Measurements from ENCODE around the gene SST.
A peak's percentile ranks its signal among the peaks of the same experiment; 100 is the strongest.

SST gene

DNA sequence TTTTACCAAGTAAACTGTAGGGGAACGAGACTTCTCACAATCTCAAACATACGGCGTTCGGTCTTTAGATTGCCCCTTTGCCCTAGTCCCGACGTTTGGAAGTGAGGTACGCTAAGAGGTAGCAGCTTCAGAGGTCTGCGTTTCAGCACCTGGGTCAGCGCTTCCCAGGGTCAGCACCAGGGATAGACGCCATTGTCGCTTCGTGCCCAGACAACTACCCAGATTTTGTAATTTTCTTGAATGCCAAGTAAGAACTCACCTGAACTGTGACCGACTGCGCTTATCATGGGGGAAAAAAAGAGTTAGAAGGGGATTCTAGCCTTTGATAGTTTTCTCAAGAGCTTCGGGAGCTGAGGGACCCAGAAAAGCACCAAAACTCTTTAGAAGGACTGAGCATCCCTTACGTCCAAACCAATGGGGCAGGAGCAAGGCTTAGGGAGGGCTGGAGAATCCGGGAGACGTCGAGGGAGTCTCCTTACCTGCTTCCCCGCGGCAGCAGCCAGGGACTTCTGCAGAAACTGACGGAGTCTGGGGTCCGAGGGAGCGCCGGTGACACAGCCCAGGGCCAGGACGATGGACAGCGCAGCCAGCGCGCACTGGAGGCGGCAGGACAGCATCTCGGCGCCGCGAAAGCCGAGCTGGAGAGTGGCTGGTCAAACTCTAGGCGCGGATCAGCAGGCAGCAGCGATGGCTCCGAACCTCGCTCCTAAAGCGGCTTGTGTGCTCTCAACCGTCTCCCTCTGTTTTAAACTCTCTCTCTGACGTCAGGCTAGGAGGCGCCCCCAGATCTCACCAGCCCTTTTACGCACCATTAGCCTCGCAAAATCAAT is at the start of gene SST:
SST (minus strand) TSS at position 720 of the 830 bp plus-strand sequence; CDS start at position 617, 103 bp downstream.
- DNase-seq = peak; percentile 5

DNA sequence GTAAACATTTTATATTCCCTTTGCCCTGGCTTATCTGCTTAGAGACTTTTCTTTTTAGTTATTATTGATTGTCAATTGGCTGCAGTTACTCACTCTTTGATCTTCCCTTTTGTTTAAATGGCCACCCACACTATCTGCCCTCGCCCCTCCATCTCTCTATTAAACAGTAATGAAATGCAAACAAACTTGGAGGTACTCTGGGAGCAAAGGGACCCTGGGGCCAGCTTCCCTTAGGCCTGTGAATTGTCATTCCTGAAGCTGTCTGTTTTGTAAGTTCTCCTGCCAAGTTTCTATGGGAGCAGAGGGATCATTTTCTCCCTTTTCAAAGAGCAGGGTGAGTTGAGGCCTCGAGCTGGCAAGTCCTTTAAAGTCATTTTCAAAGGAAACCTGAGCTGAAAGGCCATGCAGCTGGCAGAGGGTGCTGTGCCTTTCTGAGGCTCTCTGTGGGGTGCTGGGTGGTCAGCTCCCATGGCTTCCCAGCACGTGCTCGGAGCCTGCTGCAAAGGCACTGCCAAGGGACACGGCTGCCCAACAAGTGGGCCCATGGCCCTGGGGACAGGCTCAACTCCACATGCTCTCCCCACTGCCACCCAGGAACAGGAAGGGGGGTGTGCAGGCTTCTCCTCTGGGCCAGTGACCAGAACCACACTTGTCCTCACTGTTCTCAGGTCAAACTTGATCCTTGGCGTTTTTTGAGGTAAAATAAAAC is 49.6 kb upstream of the SST start:
- DNase-seq = no peak

DNA sequence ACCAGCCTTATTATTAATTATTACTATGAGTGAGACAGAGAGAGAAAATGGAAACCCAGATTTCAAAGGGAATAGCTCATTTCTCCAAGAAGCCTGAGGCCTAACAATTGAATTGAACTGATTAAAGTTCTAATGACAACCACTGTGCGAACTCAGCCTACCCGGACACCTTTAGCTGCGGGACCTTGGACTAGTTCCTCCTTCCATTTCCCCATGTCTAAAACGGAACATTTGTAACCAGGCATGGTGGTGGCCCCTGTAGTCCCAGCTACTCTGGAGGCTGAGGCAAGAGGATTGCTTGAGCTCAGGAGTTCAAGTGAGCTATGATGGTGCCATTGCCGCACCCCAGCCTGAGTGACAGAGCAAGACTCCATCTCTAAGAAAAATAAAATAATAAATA is 48.6 kb upstream of the SST start:
- DNase-seq = no peak

DNA sequence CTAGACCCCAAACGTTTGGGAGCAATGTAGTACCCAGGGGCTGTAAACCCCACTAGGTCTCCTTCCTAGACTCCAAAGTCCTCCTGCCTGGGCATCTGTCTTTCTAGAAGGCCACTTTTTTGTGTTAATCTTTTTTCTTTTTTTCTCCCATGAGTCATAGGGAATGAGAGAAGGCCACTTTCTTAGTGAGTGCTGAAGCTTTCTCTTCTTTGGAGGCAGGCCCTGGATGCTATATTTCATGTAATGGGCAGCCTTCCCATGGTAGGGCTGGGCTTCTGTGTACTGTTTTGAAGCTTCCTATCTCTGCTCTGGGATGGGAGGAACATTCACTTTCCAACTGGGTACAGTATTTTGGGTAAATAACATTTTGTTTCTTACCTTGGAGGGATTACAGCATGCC is 47.4 kb upstream of the SST start:
- no peak for DNase-seq

DNA sequence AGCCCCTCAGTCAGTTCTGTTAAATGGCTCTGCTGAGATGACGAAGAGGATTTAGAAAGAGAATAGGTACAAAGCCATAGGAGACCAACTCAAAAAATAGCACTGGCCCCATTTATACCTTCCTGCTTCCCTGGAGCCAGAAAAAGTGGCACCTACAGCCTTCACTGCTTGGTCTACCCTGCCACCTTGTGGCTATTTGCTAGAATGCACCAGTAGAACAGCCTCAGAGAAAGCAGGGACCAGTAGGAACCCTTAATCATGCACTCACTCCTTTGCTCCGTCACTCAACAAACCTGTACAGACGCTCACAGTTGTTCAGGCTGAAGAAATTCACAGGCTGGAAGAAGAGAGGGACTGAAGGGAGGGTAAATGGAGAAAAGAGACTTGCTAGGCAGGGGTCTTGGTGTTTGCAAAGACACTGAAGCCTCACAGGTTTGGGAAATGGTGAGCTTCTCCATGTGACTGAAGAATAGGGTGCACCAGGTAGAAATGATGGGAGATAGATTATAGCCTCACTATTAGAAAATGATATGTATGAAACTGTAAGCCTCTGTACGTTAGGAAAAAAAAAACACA is 44.3 kb upstream of the SST start:
- peak; percentile 69 for DNase-seq

DNA sequence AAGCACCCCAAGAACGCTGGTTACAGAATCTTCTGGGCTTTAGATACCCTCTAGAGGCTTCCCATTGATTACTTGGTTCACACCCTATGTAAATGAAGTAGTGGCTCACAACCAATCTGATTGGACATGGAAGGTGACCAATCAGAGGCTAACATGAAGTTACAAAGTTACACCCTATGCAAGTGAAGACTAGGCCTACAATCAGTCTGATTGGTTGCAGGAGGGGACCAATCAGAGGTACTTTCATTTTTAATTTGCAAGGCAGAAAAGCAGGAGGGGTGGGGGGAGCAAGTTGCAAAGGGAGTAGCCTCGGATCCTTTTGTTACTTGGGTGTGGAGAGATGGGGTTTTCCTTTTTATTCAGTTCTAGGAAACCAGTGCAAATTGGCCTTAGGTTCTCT is 43.3 kb upstream of the SST start:
- DNase-seq = no peak

DNA sequence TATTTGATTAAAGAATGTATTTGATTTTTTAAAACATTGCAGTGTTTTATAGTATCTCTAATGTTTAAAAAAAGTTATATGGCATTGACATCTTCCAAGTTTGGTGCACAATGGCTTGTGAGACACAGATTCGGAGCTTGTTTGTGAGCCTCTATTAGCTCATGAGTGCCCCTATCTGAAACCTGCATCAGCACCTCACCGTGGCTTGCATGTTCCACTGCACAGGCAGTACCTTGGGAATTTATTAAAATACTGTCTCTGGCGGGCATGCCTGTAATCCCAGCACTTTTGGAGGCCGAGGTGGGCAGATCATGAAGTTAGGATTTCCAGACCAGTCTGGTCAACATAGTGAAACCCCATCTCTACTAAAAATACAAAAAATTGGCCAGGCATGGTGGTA is 39.0 kb upstream of the SST start:
- DNase-seq = no peak

DNA sequence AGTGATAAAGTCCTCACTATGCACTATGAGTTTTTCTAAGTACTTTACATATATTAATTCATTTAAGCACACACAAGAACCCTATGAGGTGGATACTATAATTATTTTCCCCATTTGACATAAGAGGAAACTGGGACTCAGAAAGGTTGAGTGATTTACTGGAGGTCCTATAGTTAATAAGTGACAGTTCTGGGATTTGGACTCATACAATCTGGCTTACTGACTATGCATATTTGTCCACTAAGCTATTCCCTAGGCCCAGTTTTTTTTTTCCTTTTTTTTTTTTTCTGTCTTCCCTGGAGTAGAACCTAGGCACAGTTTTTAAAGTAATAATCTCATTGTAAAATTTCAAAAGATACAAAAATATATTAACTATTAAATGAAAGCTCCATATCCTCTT is 38.5 kb upstream of the SST start:
- no peak for DNase-seq

DNA sequence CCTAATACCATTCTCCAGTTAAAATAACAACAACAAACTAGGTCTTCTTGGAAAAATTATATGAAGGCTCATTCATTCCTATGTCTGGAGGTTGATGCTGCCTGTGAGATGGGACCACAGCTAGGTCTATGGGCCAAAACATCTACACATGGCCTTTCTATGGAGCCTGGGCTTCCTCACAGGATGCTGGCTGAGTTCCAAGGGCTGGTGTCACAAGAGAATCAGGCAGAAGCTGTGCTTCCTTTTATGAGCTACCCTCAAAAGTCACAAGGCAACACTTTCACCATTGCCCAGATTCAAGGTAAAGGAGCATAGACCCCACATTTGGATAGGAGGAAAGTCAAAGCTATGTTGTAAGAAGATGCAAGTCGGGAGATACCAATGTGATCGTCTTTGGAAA is 36.8 kb upstream of the SST start:
- DNase-seq = no peak

DNA sequence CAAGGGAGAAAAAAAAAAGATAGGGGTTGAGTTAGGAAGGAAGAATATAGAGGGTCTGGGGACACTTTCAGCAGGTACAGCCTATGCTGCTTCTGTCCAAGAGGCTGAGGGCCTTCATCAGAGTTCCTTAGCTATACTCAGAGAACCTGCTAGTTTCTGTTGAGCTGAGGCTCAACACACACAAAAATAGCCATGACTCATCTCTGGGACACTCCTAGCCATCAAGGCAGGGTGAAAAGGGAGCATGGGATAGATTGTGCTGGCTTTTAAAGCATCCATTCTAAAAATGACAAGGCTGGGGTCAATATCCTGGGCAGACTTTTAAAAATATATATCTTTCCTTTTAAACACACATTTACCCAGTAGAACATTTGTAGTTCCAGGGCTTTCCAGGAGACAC is 35.0 kb upstream of the SST start:
- DNase-seq = no peak

DNA sequence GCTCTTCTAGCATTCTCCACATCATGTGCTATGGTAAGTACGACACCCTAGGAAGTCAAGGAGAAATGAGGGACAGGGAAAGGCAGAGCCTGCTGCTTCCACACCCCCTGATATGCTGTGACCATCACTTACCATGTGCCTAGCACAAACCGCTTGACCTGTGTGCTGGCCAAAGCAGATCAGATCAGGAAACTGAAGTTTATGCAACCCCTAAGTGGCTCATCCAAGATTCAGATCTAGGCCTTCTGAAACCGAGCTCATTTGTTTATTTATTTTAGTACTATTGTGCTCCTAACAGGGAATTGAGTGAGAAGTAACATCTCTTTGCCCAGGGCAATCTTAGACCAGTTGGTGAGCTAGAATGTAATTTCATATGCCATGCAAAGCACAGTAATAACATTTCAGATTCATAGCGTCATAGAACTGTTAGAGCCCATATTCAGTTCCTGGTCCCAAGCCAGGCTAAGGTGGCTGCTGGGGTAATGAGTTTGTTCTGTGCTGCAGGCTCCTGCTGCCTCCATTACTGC is 32.4 kb upstream of the SST start, which contains the start of gene RTP2:
RTP2 (minus strand) TSS at position 51 of the 527 bp plus-strand sequence. CDS start 429 bp downstream, outside the sequence.
- DNase-seq = no peak

DNA sequence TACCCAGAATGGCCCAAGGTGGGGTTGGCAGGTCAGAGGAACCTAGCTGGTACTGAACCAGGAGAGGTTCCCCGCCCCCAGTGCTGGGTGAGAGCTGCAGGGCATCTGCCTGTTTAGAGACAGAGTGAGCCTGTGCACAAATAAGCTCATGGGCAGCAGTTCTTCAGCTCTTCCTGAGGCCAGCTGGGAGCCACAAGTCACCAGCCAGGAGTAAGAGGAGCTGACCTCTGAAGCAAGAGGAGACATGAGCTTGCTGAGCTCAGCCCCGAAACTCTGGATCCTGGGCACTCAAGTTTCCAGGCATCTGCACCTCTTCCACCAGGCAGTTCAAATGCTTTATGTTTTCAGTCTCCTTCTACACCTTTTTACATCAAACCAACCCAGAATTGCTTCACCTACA is 30.1 kb upstream of the SST start:
- no peak for DNase-seq

DNA sequence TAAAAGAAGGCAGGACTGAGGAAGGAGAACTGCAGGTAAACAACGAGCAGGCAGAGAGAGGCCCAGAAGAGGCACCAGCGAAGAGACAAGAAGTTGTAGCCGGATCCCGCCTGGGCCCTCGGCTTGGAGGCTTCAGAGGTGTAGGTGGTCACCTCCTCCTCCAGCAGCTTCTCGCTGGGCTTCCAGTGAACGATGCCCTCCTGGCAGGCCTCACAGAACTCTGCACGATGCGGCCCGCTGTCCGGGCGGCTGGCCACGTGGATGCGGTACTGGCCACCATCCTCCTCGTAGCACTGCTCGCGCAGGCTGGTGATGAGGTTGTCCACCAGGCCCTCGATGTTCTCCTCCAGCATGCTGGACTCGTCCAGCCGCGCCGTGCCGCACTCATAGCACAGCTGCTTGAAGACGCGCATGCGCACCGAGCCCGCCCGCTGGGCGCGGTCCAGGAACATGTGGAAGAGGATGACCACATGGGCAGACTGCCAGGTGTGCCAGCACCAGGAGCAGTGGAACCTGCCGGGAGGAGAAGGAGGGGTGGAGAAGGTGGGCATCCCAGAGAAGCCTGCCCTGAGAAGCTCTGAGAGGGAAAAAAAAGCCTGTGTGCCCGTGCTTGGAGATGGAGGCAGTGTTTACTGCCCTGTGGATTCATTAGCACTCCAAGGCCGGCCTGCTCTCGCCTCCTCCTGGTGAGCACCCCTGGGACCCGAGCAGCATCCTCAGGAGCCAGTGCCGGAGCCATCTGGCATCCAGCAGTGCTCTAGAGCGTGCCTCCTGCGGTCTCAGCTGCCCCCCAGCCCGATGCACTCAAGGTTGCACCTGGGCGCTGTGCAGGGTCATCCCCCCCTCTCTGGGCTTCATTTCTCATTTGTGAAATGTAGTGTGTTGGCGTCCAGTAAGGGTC is 28.6 kb upstream of the SST start:
- DNase-seq = no peak

DNA sequence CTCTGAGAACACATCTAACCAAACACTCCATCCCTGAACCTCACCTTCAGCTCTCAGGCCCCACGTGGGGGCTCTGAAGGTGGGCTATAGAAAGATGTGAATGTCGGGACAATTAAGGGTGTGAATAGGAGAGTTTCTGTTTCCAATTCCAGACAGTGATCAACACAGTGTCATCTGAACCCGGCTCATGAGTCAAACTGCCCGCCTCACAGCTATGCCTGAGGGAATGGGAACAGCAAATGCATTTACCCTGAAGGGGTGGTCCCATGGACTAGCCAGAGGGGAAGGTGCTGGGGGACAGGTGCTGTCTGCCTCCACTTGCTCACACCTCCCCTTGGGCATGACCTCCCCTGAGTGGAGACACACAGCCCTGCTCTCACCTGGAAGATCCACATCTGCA is 25.8 kb upstream of the SST start:
- no peak for DNase-seq

DNA sequence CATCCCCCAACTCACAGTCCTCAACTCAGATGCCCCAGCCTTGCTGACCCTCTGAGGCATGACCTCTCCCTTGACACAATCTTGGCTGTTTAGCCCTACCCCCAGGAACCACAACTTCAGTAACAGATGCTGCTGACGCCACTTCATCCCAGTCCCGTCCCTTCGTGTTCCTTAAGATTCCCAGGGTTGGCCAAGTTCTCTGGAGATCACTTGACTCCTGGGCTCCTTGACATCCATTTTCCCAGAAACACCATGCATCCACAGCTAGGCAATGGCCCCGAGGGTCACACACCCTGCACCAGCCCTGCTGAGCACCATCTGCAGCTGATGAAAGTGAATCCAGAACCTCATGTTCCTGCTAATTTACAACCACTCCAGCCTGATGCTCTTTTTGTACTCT is 25.3 kb upstream of the SST start:
- DNase-seq = no peak

DNA sequence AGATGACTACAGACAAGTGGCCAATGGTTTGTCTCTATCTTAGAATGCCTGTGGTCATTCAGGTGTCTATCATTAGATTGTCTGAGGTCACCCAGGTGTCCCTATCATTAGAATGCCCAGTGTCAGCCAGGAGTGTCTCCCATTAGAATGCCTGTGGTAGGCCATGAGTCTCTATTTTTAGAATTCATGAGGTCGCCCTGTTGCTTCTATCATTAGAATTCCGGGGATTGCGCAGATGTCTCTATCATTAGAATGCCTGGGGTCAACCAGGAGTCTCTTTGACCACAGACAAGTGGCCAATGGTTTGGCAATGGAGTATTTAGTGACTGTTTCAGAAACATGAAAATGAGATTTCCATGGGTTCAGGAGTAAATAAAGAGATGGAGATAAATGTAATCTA is 24.6 kb upstream of the SST start:
- DNase-seq = no peak

DNA sequence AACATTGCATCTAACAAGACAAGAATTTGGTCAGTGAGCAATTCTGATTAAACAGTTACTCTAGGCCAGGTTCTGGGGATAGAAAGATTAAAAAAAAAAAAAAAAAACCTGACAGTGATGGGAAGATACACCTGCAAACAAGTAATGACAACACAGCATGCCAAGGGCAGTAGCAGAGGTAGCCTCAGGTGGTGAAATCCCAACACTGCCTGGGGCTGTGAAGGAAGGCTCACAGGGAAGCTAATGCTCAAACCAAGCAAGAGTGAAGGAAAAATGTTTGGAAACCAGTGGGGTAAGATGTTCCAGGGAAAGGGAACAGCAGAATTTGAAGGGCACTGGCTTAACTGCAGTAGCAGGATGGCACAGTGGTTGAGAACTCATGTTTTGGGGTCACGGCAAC is 23.2 kb upstream of the SST start:
- no peak for DNase-seq

DNA sequence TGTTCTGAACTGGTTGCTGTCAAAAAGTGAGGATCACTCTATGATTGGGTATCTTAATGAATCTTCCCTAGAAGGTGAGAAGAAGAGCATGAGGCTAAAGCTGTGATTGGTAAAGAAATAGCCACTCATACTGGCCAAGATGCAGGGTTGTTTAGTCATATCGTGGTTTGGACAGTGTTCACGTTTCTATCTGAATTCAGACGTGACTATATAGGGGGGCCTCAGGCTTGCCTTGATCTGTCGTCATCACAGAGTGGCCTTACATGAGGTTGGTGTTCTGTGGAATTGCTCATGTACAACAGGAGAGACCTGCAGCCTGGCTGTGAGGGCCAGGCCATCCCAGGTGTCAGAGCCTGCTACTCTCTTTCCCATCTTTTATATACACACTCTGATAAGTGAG is 19.8 kb upstream of the SST start:
- no peak for DNase-seq

DNA sequence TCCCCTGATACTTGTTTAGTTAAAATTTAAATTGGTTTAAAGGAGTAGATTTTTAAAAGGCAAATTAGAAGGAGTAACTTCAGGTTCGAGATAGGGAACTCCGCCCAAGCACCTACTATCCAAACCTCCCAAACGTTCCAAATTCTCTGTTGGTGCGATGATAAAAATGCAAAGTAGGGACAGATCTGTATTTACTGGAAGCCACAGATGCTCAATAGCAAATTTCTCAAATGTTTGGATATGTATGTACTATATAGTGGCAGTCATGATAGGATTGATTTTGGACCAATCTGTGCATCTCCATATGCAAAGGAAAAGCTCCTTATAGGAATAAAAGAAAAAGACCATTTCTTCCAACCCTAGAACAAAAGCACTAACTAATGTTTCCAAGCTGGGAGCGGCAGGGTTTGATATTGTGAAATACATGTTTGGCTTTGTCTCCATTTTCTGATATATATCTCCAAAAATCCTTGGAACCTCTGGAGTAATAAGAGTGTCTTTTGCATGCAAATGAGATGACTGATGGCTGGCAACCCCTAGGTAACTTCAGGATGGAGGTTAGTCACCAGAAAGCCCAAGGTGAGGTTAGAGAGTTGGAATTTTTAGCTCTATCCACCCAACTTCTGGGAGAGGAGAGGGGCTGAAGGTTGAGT is 16.6 kb upstream of the SST start:
- no peak for DNase-seq

DNA sequence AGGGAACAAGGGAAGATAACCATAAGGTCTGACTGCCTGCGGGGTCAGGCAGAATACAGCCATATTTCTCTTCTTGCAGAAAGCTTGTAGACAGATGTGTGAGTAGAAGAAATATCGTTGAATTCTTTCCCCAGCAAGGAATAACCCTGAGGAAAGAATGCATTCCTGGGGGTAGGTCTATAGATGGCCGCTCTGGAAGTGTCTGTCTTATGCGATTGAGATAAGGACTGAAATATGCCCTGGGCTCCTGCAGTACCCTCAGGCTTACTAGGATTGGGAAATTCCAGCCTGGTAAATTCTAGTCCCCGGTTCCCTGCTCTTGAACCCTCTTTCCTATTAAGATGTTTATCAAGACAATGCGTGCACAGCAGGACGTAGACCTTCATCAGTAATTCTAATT is 15.8 kb upstream of the SST start:
- DNase-seq = no peak

DNA sequence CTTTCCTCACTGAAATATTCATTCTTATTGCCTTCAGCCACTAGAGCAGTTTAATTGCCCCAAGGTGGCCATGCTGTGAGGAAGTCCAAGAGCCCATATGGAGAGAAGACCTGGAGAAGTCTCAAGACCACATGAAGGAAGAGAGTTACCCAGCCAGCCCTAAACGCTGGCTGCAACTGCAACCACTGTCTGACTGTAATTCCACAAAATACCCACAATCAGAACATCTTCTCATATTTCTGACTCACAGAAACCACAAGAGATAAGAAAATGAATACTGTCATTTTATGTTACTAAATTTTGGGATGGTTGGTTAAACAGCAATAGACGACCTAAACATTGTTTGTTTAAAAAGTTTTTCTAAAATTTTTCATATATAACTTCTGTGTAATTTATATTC is 14.7 kb upstream of the SST start:
- DNase-seq = no peak

DNA sequence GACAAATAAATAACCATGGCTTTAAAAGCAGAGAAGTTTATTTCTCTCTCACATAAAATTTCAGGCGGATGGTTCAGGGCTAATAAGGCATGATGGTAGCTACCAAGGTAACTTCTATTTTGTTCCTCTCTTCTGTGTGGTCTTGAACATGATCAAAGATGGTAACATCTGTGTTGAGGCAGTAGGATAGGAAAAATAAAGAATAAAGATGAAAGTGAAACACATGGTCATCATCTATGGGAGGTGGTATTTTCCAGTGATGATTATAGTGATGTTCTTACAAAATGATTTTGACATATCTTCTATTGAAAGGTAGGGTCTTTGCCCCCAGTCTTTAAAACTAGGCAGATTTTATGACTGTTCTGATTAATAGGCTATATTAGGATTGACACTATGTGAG is 14.2 kb upstream of the SST start:
- no peak for DNase-seq
